Stimulated activated CD4-positive, alpha-beta T cell treated with anti-CD3 and anti-CD28 coated beads, Interleukin-12 subunit alpha, Interleukin-12 subunit beta, amount 100 ng/mL, for 48 hours (primary cell): ENCODE measurements around the gene GID8.
"Not testable (repeated sequence)": the region's sequence is repeated elsewhere in the genome, so short reads cannot be mapped to it uniquely, and the experiment has no call there.

ENCODE experiments used
- DNase-seq, 3 donors: peaks; one replicate each; pipeline ENCODE4 v3.0.0-alpha.2; 2020; ENCODE audit warnings: low read depth in 2 of 3, low spot score in 1 of 3

Gene GID8

DNA sequence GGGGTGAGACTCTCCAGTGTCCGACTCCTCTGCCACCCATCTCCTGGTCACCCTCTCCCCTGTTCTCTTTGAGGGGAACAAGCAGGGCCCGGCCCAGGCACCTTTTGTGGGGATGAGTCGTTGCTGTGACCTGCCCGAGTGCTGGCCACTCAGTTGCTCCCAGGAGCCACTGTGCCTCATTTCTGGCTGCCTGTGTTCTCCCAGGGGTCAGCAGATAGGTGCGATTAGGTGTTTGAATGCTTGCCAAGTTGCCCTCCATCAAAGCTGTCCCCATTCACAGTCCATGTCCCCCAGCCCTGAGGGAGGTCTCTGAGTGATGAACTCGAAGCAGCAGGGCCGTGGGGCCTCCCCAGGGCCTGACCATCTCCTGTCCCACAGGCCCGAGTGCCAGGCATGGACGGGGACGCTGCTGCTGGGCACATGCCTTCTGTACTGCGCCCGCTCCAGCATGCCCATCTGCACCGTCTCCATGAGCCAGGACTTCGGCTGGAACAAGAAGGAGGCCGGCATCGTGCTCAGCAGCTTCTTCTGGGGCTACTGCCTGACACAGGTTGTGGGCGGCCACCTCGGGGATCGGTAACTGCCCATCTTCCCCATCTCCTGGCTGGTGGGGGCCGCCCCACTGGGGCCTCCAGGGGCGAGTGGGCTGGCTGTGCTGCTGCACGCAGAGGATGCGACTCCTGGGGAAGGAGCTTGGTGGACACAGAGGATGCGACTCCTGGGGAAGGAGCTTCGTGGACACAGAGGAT lies 18.6 kb downstream of the GID8 start:
- no peak for DNase-seq

DNA sequence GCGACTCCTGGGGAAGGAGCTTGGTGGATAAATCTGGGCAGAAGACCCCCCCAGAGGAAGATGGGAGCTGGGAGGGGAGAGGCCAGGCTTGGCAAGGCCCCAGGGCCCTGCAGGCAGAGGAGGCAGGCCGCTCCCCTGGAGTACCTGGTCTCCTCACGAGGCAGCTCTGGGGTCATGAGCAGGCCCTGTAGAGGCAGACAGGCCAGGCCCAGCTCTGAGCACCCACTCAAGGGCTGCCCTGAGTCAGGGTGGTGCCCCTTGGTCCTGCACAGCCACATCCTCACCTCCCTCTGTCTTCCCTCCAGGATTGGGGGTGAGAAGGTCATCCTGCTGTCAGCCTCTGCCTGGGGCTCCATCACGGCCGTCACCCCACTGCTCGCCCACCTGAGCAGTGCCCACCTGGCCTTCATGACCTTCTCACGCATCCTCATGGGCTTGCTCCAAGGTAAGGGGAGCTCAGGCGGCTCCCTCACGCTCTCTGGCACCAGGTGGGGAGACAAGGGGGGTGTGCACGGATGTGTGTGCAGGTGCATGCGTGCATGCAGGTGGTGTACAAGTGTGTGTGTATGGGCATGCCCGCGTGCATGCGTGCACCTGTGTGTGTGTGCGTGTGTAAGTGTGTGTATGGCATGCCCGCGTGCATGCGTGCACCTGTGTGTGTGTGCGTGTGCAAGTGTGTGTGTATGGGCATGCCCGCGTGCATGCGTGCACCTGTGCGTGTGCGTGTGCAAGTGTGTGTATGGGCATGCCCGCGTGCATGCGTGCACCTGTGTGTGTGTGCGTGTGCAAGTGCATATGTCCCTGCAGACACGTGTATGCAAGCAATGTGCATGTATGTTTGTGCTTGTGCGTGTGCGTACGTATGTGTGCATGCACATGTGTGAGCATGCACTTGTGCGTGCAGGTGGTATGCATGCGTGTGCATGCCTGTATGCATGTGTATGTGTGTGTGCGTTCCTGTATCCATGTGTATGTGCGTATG lies 19.5 kb downstream of the GID8 start:
- no peak for DNase-seq

DNA sequence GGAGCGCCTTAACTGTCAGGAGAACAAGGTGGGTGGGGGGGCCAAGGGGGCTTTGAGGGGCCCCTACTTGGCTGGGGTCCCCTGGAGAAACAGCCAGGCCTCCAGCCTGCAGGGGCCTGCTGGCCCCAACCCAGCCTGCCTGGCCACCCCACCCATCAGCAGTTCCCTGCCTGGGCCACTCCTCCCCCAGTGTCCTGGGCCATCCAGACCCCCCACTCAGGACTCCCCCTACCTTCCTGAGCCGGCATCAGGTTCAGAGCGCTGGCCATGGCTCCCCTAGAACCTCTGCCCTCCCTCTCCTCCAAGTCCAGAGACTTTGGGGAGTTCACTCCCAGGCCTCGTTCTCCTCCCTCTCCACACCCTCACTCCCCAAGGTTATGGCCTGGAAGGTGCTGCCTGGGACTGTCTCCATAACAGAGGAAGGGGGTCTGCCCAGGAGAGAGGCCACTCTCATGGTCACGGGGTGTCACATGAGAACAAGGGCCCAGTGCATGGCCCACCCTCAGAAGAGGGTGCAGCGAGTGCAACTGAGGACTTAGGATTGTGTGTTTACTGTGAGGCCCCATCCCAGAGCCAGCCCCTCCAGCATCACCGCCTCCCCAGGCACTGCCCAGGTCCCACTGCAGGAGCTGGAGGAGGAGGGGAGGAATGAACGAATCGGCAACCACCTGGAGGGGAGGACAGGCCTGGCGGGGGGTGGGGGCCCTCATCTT lies 20.6 kb downstream of the GID8 start:
- DNase-seq, result no peak

DNA sequence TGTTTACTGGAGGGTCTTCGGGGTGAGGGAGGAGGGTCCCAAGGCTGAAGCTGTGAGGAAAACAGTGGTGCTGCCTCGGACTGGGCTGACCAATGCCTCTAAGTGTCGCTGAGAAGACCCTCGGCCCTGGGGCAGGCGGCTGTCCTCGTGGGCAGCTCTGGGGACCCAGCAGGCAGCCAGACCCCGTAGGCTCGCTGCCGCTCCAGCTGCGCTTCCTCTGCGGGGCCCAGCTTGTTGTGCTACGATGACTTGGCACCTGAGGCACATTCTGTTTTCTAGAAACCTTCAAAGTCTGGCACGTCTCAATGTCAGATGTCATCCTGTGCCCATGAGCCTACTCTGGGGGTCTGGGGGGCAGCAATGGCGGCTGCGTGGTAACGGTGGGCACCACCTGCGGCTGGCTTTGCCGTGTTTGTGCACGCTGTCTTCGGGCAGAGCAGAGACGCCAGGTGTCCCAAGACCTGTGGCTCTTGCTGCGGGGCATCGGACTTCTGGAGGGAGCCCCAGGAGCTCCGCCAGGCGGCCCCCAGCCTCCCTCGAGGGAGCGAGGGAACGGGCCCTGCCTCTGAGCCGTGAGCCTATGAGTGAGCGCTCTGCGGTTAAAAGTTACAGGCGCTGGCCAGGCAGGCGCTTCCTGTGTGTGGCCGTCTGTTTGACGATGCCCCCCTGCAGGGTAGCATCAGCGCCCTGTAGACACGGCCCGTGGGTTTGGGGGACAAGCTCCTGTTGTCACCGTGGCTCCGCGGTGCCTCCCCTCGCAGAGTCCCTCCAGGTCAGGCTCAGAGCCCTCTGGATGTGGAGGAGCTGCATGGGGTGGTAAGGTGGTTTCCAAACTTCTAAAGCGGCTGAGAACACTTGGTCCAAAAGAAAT lies 21.4 kb downstream of the GID8 start:
- no peak for DNase-seq

DNA sequence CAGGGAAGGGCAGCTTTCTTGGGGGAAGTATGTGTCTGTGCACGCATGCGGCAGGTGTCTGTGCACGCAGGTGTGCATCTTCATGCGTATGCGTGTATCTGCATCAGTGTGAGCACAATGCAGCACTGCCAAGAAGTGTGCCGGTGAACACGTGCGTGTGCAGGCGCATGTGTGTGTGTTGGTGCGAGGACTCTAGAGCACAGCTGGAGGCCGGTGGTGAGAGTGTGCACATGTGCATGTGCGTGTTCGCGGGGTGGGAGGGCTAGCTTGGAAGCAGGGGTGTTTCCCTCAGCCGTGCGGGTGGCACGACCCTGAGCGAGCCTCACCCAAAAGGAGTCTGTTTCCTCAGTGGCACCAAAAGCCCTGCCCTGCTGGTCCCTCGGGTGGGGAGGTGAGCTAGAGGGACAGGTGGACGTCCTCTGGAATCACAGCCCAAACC lies 22.1 kb downstream of the GID8 start:
- DNase-seq, result no peak

DNA sequence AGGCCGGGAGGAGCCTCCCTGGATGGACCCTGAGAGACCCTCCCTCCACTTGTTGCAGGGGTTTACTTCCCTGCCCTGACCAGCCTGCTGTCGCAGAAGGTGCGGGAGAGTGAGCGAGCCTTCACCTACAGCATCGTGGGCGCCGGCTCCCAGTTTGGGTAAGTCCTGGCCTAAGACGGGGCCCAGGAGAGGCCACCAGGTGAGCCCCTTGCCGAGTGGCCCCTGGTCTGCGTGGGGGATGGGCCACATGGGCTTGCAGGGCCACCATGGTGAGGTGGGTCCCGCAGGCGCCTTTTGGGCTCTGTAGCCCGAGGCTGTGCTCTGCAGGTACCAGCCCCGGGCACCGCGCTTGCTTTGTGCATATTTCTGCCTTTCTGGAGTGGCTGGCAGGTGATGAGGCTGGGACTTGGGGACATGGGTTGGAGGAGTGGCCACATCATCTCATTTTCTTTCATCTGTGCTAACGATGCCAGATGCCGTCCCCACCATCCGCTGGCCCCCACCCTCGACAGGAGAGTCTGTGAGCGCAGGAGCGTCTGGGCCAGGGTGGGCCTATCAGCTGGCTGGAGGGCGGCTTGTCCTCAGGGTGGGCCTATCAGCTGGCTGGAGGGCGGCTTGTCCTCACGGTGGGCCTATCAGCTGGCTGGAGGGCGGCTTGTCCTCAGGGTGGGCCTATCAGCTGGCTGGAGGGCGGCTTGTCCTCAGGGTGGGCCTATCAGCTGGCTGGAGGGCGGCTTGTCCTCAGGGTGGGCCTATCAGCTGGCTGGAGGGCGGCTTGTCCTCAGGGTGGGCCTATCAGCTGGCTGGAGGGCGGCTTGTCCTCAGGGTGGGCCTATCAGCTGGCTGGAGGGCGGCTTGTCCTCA lies 22.7 kb downstream of the GID8 start:
- not testable (repeated sequence) for DNase-seq

DNA sequence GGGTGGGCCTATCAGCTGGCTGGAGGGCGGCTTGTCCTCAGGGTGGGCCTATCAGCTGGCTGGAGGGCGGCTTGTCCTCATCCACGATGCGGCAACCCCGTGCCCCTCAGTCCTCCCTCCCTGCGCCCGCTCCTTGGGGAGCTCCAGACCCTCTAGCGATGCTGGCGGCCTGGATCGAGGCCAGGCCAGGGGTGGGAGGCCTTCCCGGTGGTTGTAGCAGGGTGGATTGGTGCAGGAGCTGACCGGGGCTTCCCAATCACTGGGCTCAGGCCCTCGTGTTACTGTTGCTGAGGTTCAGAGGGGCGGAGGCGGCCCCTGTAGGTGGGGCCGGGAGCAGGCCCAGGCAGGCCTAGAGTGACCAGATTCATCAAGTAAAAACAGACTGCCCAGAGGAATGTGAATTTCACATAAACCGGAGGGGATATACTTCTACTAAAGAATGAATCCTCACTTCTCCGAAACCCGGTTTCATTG lies 23.4 kb downstream of the GID8 start:
- DNase-seq, result no peak

DNA sequence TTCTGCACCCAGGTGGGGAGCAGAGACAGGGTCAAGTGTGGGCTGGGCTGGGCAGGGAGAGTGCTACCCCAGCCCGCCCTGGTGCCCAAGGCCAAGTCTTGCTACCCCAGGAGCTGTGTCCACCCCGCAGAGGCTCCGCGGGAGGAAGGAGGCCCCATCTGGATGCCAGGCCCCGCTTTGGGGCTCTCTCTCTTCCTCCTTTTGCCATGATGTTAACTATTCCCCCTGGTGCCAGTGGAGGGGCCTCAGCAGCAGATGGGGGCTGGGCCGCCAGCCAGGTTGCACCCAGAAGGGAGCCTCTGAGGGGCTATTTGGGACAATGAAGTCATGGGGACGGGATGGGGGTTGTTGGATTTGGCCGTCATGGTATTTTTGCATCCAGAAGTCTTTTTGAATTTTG lies 23.9 kb downstream of the GID8 start:
- no peak for DNase-seq

DNA sequence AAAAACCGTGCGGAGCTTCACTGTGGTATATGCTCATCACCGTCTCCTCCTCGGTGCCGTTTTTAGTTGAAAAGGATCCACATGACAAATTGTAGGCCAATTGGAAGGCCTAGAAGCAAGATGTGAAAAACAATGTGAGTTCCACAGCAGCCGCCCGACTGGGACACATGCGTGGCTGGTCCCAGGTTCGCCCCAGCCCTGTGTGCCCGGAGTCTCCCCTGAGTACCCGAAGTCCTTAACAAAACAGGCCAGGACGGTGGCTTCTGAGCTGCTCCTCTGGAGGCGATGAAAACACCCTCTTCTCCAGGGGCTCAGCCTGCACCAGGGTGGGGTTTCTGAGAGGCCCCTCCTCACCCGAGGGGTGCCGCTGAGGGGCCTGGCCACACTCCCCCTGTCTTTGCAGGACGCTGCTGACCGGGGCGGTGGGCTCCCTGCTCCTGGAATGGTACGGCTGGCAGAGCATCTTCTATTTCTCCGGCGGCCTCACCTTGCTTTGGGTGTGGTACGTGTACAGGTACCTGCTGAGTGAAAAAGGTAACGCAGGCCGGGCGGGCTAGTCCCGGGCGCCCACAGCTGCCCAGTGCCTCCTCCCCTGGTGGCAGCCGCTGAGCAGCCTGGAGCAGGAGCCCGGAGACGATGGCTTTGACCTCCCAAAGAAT lies 24.4 kb downstream of the GID8 start:
- DNase-seq, result no peak

DNA sequence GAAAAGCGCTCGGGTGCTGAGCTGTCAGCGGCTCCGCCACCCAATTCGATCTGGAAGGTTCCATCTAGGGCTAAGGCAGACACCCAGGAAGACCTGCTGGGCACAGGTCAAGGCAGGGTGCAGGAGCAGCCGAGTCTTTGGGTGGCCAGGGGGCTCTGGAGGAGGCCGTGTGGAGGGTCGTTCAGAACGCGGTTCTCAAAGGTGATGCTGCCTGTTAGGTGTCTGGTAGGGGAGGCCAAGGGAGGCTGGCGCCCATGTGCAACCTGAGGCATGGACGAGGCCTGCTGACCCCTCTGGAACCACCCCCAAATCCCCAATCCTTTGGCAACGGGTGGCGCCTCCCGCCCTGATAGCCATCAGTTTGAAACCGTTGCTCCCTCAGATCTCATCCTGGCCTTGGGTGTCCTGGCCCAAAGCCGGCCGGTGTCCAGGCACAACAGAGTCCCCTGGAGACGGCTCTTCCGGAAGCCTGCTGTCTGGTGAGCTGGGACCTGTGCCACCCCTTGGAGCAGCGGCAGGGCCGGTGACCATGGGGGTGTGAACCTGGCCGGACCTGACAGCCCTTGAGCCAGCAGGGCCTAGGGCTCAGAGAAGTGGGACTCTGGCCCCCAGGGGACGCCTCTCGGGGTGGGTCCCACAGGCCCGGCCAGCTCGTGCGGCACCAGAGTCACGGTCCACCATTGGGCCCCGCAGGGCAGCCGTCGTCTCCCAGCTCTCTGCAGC lies 25.1 kb downstream of the GID8 start:
- no peak for DNase-seq

DNA sequence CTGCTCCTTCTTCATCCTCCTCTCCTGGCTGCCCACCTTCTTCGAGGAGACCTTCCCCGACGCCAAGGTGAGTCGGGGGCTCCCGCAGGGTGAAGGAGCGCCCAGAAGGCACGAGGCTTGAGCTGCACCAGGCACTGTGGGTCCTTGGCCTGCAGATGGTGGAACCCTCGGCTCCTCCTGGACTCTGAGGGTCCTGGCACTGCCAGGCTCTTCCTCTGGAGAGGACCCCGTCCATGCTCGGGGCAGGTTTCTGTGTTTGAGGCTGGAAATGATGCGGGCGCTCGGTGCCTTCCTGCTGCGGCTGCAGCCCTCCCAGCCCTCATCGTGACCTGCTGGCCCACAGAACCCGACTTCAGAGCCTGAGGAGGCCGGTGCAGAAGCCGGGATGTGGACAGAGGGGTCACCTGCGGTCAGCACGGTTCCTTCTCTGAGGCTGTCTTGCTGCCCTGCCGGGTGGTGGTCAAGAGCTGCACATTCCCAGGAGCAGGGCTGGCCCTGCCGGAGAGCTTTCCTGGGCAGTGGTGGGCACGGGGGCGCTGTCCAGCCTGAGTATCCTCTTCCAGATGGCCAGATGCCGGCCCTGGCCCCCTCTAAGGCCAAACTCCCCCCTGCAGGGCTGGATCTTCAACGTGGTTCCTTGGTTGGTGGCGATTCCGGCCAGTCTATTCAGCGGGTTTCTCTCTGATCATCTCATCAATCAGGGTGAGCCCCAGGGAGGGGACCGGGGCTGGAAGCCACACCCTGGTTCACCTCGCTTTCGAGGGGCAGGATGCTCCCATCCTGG lies 25.9 kb downstream of the GID8 start:
- DNase-seq, result no peak

DNA sequence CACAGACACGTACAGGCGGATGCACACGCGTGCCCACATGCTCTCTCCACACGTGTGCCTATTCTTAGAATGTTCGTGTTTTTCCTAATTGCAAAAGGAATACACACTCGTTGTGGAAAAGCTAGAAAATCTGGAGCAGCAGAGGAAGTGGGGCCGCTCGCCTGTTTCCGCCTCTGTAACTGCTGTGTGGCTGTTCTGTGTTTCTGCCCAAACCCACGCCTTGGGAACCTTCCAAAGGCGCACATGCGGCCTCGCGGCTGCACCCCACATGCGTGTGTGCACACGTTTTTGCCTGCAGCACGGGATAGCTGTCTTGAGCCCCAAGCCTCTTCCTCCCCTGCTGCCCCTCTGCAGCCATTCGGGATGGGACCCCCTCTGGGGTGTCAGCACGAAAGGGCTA lies 26.8 kb downstream of the GID8 start:
- no peak for DNase-seq

DNA sequence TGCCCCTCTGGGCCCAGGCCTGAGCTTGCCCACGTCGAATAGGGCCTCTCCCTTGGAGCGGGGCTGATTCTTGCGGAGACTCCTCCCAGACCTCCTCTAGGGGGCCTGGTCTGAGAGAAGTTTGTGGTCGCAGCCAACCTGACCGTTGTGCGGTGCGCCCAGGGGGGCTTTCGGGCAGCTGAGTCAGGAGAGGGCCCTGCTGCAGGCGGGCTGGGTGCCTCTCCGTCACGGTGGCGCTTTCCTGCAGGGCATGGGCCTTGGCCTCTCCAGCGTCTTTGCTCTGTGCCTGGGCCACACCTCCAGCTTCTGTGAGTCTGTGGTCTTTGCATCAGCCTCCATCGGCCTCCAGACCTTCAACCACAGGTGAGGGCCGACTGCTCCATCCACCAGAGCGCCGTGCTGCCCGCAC lies 27.4 kb downstream of the GID8 start:
- no peak for DNase-seq

DNA sequence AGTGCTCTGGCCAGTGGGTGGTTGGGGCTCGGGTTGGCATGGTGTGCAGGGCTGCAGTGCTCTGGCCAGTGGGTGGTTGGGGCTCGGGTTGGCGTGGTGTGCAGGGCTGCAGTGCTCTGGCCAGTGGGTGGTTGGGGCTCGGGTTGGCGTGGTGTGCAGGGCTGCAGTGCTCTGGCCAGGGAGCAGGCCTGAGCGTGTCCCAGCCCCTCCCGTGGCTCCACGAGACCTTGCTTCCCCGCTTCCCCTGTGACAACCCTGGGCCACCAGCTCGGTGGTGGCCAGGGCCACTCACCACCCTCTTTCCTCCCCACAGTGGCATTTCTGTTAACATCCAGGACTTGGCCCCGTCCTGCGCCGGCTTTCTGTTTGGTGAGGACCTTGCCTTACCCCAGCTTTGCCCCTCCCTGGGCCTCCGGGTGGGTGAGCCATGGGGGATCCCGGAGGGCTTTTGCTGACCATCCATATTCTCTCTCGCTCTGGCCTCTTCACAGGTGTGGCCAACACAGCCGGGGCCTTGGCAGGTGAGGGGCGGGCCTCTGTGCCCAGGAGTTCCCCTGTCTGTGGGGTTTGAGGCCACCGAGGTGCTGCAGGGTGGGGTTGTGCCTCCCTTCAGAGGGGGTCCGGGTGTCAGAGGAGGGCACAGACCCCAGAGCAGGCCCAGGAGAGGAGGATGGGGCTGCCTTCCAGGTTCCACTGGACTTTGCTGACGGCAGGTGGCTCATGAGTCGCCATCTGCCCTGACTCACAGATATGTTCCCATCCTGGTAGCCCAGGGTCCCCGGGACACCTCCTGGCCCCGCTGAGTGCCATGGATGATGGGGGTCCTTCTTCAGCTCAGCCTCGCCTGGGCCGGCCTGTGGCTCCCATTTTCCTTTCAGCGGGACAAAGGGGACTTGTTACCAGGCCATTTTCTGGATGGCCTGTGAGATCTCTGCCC lies 28.5 kb downstream of the GID8 start:
- DNase-seq, result no peak

DNA sequence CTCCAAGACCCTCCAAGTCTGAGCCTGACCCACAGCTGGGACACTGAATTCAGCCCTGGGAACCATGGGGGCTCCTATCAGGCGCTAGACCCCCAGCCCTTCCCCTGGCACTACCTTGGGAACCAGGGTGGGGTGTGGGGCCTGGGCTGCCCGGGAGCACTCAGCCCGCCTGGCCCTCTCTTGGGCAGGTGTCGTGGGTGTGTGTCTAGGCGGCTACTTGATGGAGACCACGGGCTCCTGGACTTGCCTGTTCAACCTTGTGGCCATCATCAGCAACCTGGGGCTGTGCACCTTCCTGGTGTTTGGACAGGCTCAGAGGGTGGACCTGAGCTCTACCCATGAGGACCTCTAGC lies 29.2 kb downstream of the GID8 start:
- DNase-seq, result no peak

DNA sequence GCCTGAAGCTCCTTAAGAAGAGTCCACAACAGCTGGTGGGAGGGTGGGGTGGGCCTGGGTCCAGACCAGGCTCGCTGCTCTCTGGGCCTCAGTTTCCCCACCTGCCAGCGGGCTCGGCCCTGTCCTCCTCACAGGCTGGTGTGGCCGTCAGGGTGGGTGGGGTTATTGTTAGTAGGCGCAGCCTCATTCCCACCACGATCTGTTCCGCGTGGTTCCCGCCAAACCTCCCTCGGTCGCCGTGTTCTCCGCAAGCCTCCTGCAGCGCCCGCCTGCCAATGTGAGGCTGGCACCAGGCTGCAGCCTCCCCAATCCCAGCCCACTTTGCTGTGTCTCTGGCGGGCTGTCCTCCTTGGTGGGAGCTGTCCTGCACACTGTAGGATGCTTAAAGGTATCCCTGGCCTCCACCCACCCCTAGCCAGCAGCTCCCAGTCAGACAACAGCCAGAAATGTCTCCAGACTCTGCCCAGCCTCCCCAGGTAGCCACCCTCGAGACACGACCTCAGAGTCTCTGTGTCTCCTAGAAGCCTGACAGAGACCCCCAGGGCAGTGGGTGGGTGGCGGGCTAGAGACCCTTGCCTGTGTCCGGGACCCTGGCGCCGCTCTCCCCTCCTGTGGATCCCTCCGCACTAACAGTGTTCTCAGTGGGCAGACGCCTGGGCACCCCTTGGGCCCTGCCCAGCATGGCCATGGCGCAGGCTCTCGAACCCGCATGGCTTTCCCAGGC lies 29.8 kb downstream of the GID8 start:
- DNase-seq, result no peak
